Uterus (tissue), 4 donors: ENCODE results near the gene MEGF10. TPM values are rescaled to one million over a fixed set of nuclear protein-coding genes. Genes with fewer than 3 reads are reported as not detected.

ENCODE experiments used
- DNase-seq, 2 donors: peaks; one replicate each; pipeline ENCODE4 v3.0.0-alpha.2; 2019 to 2020
- H3K27ac ChIP-seq, 2 donors: fragments of 200-600 bp; sonication (generic); 1 replicate in 1 of 2; 2 replicates in 1 of 2; pipeline ENCODE4 v1.5.1; 2016 to 2018
- H3K27me3 ChIP-seq, 2 donors: fragments of 200-600 bp; sonication (generic); one replicate each; pipeline ENCODE4 v1.5.1; 2018 to 2019; ENCODE audit warnings: control low read depth in 1 of 2
- H3K36me3 ChIP-seq, 2 donors: fragments of 200-600 bp; sonication (generic); one replicate each; pipeline ENCODE4 v1.5.1; 2019; ENCODE audit warnings: control low read depth in 1 of 2
- H3K4me1 ChIP-seq, 2 donors: fragments of 200-600 bp; sonication (generic); one replicate each; pipeline ENCODE4 v1.5.1; 2018 to 2019; ENCODE audit warnings: control low read depth in 1 of 2
- H3K4me3 ChIP-seq, 2 donors: fragments of 200-600 bp; sonication (generic); 1 replicate in 1 of 2; 2 replicates in 1 of 2; pipeline ENCODE4 v1.5.1; 2018 to 2019; ENCODE audit warnings: mild to moderate bottlenecking in 1 of 2
- H3K9me3 ChIP-seq, 2 donors: fragments of 200-600 bp; sonication (generic); one replicate each; pipeline ENCODE4 v1.5.1; 2019; ENCODE audit warnings: control low read depth in 1 of 2
- CTCF ChIP-seq, 4 experiments: fragments of 200-600 bp in 2 of 4; fragments of 450-650 bp in 2 of 4; sonication (generic) in 2 of 4; IDR thresholded peaks; one replicate each; pipeline ENCODE4 v1.5.1; 2016 to 2019; ENCODE audit warnings: antibody characterized with exemption in 4 of 4, mild to moderate bottlenecking in 2 of 4, moderate library complexity in 1 of 4
- POLR2A ChIP-seq, 2 donors: fragments of 450-650 bp; IDR thresholded peaks; one replicate each; pipeline ENCODE4 v1.6.1; 2016; ENCODE audit warnings: antibody characterized with exemption in 2 of 2, mild to moderate bottlenecking in 1 of 2, moderate library complexity in 1 of 2
- intact Hi-C: fragments of 100-400 bp; cut with DNase I; formaldehyde crosslinking; loops from one replicate; pipeline ENCODE4 v1.15.1; 2023; ENCODE audit warnings: low total_unique reads
- total RNA-seq, 4 donors: library from RNA; depleted of rRNA in 3 of 4; stranded (reverse); fragments of >200 nt in 3 of 4; gene quantifications; one replicate each; pipeline versions ENCODE4 v1.1.0 to v1.2.4, GENCODE V29; 2014 to 2023
- donor health status: DM: yes; HTN: yes; CAD: no.

The MEGF10 gene
- total RNA-seq, 4 donors from 2014 or later: 0.26 to 3.5 (median 1.6) TPM; not detected in 1

GRCh38 chr5:127400539-127400938, 109.9 kb downstream of the MEGF10 start:
- intact Hi-C loops: no loop called here
- H3K4me3 ChIP-seq: no peak overlapping the region
- H3K27me3 ChIP-seq: no peaks in the 10 kb centered on the region
- no peaks in the 10 kb centered on the region for H3K9me3 ChIP-seq
- H3K4me1 ChIP-seq: no peaks in the 10 kb centered on the region
- TF ChIP-seq CTCF (IDR thresholded peaks at IDR 0.05): no peak
- TF ChIP-seq POLR2A (IDR thresholded peaks at IDR 0.05): no peak
- H3K36me3 ChIP-seq: no peaks in the 10 kb centered on the region
- DNase-seq: no peak
- no peak overlapping the region for H3K27ac ChIP-seq

- TF ChIP-seq POLR2A (IDR thresholded peaks at IDR 0.05) (no peak), CTCF (IDR thresholded peaks at IDR 0.05) (no peak)
- no peaks in the 10 kb centered on the region for H3K27me3 ChIP-seq
- H3K9me3 ChIP-seq: no peaks in the 10 kb centered on the region
- H3K4me3 ChIP-seq: no peak overlapping the region
- intact Hi-C loops: no loop called here
- DNase-seq: no peak
- H3K36me3 ChIP-seq: no peaks in the 10 kb centered on the region
- no peak overlapping the region for H3K27ac ChIP-seq
- no peaks in the 10 kb centered on the region for H3K4me1 ChIP-seq
Observed at GRCh38 chr5:127400946-127401670, 110.5 kb downstream of the MEGF10 start.

- Histone ChIP-seq H3K27me3 (no peaks in the 10 kb centered on the region), H3K27ac (no peak overlapping the region), H3K4me1 (no peaks in the 10 kb centered on the region), H3K9me3 (no peaks in the 10 kb centered on the region), H3K4me3 (no peak overlapping the region), H3K36me3 (no peaks in the 10 kb centered on the region)
- no peak for TF ChIP-seq POLR2A (IDR thresholded peaks at IDR 0.05)
- TF ChIP-seq CTCF (IDR thresholded peaks at IDR 0.05): no peak
- intact Hi-C loops: no loop called here
- DNase-seq: no peak
Observed at GRCh38 chr5:127402361-127402760, 111.8 kb downstream of the MEGF10 start.

- Histone ChIP-seq H3K9me3 (no peaks in the 10 kb centered on the region), H3K4me1 (no peaks in the 10 kb centered on the region), H3K36me3 (no peaks in the 10 kb centered on the region), H3K27ac (no peak overlapping the region), H3K27me3 (no peaks in the 10 kb centered on the region), H3K4me3 (no peak overlapping the region)
- intact Hi-C loops: no loop called here
- DNase-seq: no peak
- no peak for TF ChIP-seq POLR2A (IDR thresholded peaks at IDR 0.05)
- no peak for TF ChIP-seq CTCF (IDR thresholded peaks at IDR 0.05)
Observed at GRCh38 chr5:127404190-127404589, 113.6 kb downstream of the MEGF10 start.

GRCh38 chr5:127406326-127407121, 115.9 kb downstream of the MEGF10 start:
- TF ChIP-seq POLR2A (IDR thresholded peaks at IDR 0.05) (no peak), CTCF (IDR thresholded peaks at IDR 0.05) (no peak)

More at GRCh38 chr5:127406326-127407121, 115.9 kb downstream of the MEGF10 start:
- Histone ChIP-seq H3K27ac (no peak overlapping the region), H3K4me3 (no peak overlapping the region), H3K27me3 (no peaks in the 10 kb centered on the region), H3K9me3 (no peaks in the 10 kb centered on the region), H3K36me3 (no peaks in the 10 kb centered on the region), H3K4me1 (no peaks in the 10 kb centered on the region)
- no peak for DNase-seq
- intact Hi-C loops: no loop called here
